Trophoblast cell (in vitro differentiated cells and primary cell): ENCODE data around the gene SFXN3.

Experiments
- DNase-seq, 2 donors: peaks; one replicate each; pipeline ENCODE4 v3.0.0-alpha.2; 2016
- H2AFZ ChIP-seq: 2 replicates; pipeline ENCODE4 v1.6.1; 2013; ENCODE audit warnings: low read length, moderate library complexity, mild to moderate bottlenecking; ENCODE audit not compliant: insufficient read depth, poor library complexity
- H2AK5ac ChIP-seq: 2 replicates; pipeline ENCODE4 v1.6.1; 2013; ENCODE audit warnings: mild to moderate bottlenecking, low read length
- H2BK120ac ChIP-seq: 2 replicates; pipeline ENCODE4 v1.6.1; 2013; ENCODE audit warnings: low read length, mild to moderate bottlenecking, moderate library complexity; ENCODE audit not compliant: insufficient read depth, poor library complexity
- H2BK12ac ChIP-seq: 2 replicates; pipeline ENCODE4 v1.6.1; 2013; ENCODE audit warnings: mild to moderate bottlenecking, low read length, moderate library complexity
- H2BK5ac ChIP-seq: 2 replicates; pipeline ENCODE4 v1.6.1; 2013; ENCODE audit warnings: low read length, low read depth, moderate library complexity, mild to moderate bottlenecking; ENCODE audit not compliant: poor library complexity
- H3K14ac ChIP-seq: 2 replicates; pipeline ENCODE4 v1.6.1; 2013; ENCODE audit warnings: mild to moderate bottlenecking, low read length
- H3K18ac ChIP-seq: 2 replicates; pipeline ENCODE4 v1.6.1; 2013; ENCODE audit warnings: mild to moderate bottlenecking, low read length
- H3K23ac ChIP-seq: 2 replicates; pipeline ENCODE4 v1.6.1; 2013; ENCODE audit warnings: low read length
- H3K27ac ChIP-seq: 2 replicates; pipeline ENCODE4 v1.5.1; 2013; ENCODE audit warnings: low read depth, mild to moderate bottlenecking, inconsistent platforms, low read length, moderate library complexity
- H3K27me3 ChIP-seq: 2 replicates; pipeline ENCODE4 v1.6.1; 2013; ENCODE audit warnings: inconsistent platforms, mild to moderate bottlenecking, low read length, moderate library complexity; ENCODE audit not compliant: insufficient read depth
- H3K36me3 ChIP-seq, 2 experiments: 1 replicate in 1 of 2; 2 replicates in 1 of 2; pipeline ENCODE4 v1.6.1; 2013; ENCODE audit warnings: low read length in 2 of 2, mild to moderate bottlenecking in 2 of 2, moderate library complexity in 1 of 2; ENCODE audit not compliant: insufficient read depth in 2 of 2, control insufficient read depth in 1 of 2
- H3K4ac ChIP-seq: 2 replicates; pipeline ENCODE4 v1.6.1; 2013; ENCODE audit warnings: low read depth, mild to moderate bottlenecking, low read length, moderate library complexity
- H3K4me1 ChIP-seq, 2 experiments: 1 replicate in 1 of 2; 2 replicates in 1 of 2; pipeline ENCODE4 v1.6.1; 2013; ENCODE audit warnings: low read length in 2 of 2, mild to moderate bottlenecking in 2 of 2, moderate library complexity in 1 of 2; ENCODE audit not compliant: insufficient read depth in 2 of 2, control insufficient read depth in 1 of 2
- H3K4me2 ChIP-seq: 2 replicates; pipeline ENCODE4 v1.6.1; 2013; ENCODE audit warnings: inconsistent platforms, mild to moderate bottlenecking, low read length, moderate library complexity
- H3K4me3 ChIP-seq: 2 replicates; pipeline ENCODE4 v1.5.1; 2013; ENCODE audit warnings: mild to moderate bottlenecking, low read depth, low read length, inconsistent platforms
- H3K79me1 ChIP-seq: one replicate; pipeline ENCODE4 v1.6.1; 2013; ENCODE audit warnings: low read length
- H3K79me2 ChIP-seq: 2 replicates; pipeline ENCODE4 v1.6.1; 2013; ENCODE audit warnings: low read length, mild to moderate bottlenecking; ENCODE audit not compliant: control insufficient read depth, insufficient read depth, poor library complexity
- H3K9ac ChIP-seq: 2 replicates; pipeline ENCODE4 v1.6.1; 2013; ENCODE audit warnings: mild to moderate bottlenecking, low read length
- H3K9me3 ChIP-seq: 2 replicates; pipeline ENCODE4 v1.6.1; 2013; ENCODE audit warnings: low read depth, mild to moderate bottlenecking, control low read depth, inconsistent platforms, low read length; ENCODE audit not compliant: insufficient read depth
- H4K12ac ChIP-seq: 2 replicates; pipeline ENCODE4 v1.6.1; 2013; ENCODE audit warnings: low read depth, mild to moderate bottlenecking, low read length, moderate library complexity
- H4K8ac ChIP-seq: 2 replicates; pipeline ENCODE4 v1.6.1; 2013; ENCODE audit warnings: low read depth, mild to moderate bottlenecking, low read length, moderate library complexity
- H4K91ac ChIP-seq: one replicate; pipeline ENCODE4 v1.6.1; 2013; ENCODE audit warnings: low read depth, mild to moderate bottlenecking, low read length, moderate library complexity
- WGBS: extraction: QIAGEN DNeasy Blood & Tissue Kit; methylation state at CpG from one replicate; pipeline ENCODE4 v1.1.7; 2013; ENCODE audit warnings: missing lambda C conversion rate; ENCODE audit not compliant: insufficient read length, insufficient coverage; ENCODE audit errors: extremely low coverage; 5-methylcytosine and 5-hydroxymethylcytosine counted together

The SFXN3 gene

GRCh38 chr10:101008823-101009423 is 22.1 kb upstream of the SFXN3 start:
- no peak overlapping the region for H3K4me2 ChIP-seq
- no peak for DNase-seq
- H3K27ac ChIP-seq, result no peak overlapping the region
- no peak overlapping the region for H3K4ac ChIP-seq
- no peak overlapping the region for H3K18ac ChIP-seq
- no peak overlapping the region for H2AFZ ChIP-seq
- H3K9me3 ChIP-seq, result no peaks in the 10 kb centered on the region
- H3K9ac ChIP-seq, result no peak overlapping the region
- H3K27me3 ChIP-seq, result no peaks in the 10 kb centered on the region
- no peak overlapping the region for H3K14ac ChIP-seq
- no peak overlapping the region for H2AK5ac ChIP-seq
- no CpG with 5 or more reads among the region's 6 CpGs for WGBS
- H3K23ac ChIP-seq, result no peak overlapping the region
- H4K91ac ChIP-seq, result no peak overlapping the region
- no peak overlapping the region for H2BK5ac ChIP-seq
- no peak overlapping the region for H2BK12ac ChIP-seq
- H4K8ac ChIP-seq, result no peak overlapping the region
- no peak overlapping the region for H3K4me3 ChIP-seq
- no peak overlapping the region for H2BK120ac ChIP-seq
- H3K79me2 ChIP-seq, result no peaks in the 10 kb centered on the region
- no peaks in the 10 kb centered on the region for H3K4me1 ChIP-seq
- H4K12ac ChIP-seq, result no peak overlapping the region
- H3K79me1 ChIP-seq, result no peaks in the 10 kb centered on the region
- H3K36me3 ChIP-seq, result peaks cover 31 to 33% of the 10 kb centered on the region in 2 experiments

GRCh38 chr10:101010329-101010728 is 20.7 kb upstream of the SFXN3 start:
- no peak overlapping the region for H3K4ac ChIP-seq
- H3K27ac ChIP-seq, result no peak overlapping the region
- H4K12ac ChIP-seq, result no peak overlapping the region
- H3K9me3 ChIP-seq, result no peaks in the 10 kb centered on the region
- no peak overlapping the region for H2BK120ac ChIP-seq
- H3K4me3 ChIP-seq, result no peak overlapping the region
- H4K8ac ChIP-seq, result no peak overlapping the region
- no peak overlapping the region for H2BK12ac ChIP-seq
- no peaks in the 10 kb centered on the region for H3K27me3 ChIP-seq
- H2AFZ ChIP-seq, result no peak overlapping the region
- H2BK5ac ChIP-seq, result no peak overlapping the region
- H3K14ac ChIP-seq, result no peak overlapping the region
- H3K23ac ChIP-seq, result no peak overlapping the region
- H3K18ac ChIP-seq, result no peak overlapping the region
- WGBS, result no CpG with 5 or more reads among the region's 22 CpGs
- H2AK5ac ChIP-seq, result no peak overlapping the region
- H3K4me1 ChIP-seq, result no peaks in the 10 kb centered on the region
- H3K9ac ChIP-seq, result no peak overlapping the region
- H4K91ac ChIP-seq, result no peak overlapping the region
- H3K4me2 ChIP-seq, result no peak overlapping the region
- H3K36me3 ChIP-seq, result peaks cover 22% of the 10 kb centered on the region in 2 experiments
- H3K79me1 ChIP-seq, result no peaks in the 10 kb centered on the region
- no peak for DNase-seq
- no peaks in the 10 kb centered on the region for H3K79me2 ChIP-seq

DNA sequence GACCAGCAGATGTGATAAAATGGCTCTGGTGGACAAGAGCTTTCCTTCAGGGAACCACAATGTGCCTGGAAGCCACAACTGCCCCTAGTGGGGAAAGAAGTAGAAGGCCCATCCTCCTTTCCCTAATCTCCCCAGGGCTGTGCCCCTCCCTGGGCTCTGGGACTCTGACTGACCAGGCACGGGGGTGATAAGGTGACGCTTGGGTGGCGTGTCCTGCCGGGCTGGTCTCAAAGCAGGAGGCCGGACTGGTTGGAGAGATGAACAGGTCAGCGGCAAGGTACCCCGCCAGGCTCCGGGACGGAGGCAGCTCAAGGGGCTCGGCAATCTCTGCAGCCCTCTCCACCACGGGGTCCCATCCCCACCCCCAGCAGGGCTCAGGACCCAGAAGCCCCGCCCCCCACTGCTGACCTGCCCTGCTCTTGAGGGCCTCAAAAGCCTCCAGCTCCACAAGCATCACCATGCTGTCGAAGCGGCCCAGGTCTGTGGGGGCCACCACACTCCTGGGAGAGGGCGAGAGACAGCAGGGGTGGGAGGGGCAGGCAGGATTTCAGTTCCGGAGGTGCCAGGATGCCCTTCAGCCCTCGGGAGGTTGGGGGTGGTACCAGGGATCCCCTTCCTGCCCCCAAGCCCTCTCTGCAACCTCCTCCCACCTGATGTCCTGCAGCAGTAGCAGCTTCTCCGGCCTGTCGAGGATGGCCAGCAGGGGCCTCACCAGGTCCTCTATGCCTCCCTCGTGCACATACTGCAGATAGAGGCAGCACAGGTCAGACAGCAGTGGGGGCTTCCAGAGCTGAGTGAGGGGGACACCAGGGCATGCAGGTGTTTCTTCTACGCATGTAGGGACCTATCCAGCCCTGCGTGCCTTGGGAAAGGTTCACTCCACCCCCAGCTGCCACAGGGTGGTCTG is 19.3 kb upstream of the SFXN3 start:
- Histone ChIP-seq H3K9ac (no peak overlapping the region), H3K14ac (no peak overlapping the region)
- DNase-seq, result peak in 1 of 2 donors; percentile 47

DNA sequence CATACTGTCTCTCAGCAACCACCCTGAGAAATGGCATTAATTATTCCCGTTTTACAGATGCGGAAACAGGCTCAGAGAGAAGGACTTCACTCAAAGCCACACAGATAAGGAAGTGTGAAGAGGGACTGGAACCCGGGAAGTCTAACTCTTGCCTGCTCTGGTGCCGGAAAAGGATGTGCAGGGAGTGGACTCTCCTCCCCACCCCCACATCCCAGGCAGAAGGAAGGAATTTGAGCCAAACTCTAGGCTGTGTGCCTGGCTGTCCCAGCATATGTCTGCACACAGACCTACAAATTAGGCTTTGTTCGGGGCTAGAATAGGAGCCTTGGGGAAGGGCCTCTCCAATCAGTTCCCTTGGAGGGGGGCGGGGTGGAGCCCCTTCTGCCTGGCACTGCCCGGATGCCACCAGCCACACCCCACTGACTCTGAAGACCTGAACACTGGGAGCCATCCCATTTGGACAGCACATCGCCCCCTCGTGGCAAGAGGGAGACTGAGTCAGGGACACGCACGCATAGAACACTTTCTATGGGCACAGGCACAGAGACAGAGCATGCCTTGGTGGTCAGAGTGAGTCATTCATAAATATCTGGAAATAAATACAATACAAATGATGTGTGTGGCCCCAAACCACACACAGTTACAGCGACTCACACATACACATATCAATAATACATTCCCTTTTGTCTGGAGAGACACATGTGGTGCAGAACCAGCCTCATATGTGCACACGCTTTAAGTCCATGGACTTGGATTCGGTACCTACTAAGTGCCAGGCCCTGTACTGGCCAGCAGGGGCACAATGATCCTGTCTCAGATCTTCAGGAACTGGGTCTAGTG is 18.3 kb upstream of the SFXN3 start:
- H2BK12ac ChIP-seq, result no peak overlapping the region
- H3K4ac ChIP-seq, result no peak overlapping the region
- H3K4me3 ChIP-seq, result no peak overlapping the region
- H3K4me1 ChIP-seq, result no peaks in the 10 kb centered on the region
- H3K14ac ChIP-seq, result no peak overlapping the region
- peak; percentile 77 to 89 for DNase-seq
- no peaks in the 10 kb centered on the region for H3K9me3 ChIP-seq
- H3K23ac ChIP-seq, result no peak overlapping the region
- H2AFZ ChIP-seq, result no peak overlapping the region
- H2AK5ac ChIP-seq, result no peak overlapping the region
- no peak overlapping the region for H3K4me2 ChIP-seq
- peaks cover 9% of the 10 kb centered on the region for H3K27me3 ChIP-seq
- H4K91ac ChIP-seq, result no peak overlapping the region
- no CpG with 5 or more reads among the region's 14 CpGs for WGBS
- H4K8ac ChIP-seq, result no peak overlapping the region
- no peak overlapping the region for H4K12ac ChIP-seq
- H2BK120ac ChIP-seq, result no peak overlapping the region
- H3K18ac ChIP-seq, result no peak overlapping the region
- H3K79me2 ChIP-seq, result no peaks in the 10 kb centered on the region
- H3K79me1 ChIP-seq, result no peaks in the 10 kb centered on the region
- H2BK5ac ChIP-seq, result no peak overlapping the region
- H3K9ac ChIP-seq, result no peak overlapping the region
- no peaks in the 10 kb centered on the region for H3K36me3 ChIP-seq
- H3K27ac ChIP-seq, result no peak overlapping the region

More for the DNA sequence above, 19.3 kb upstream of the SFXN3 start:
- Histone ChIP-seq H3K4me2 (no peak overlapping the region), H3K4me3 (no peak overlapping the region), H3K79me2 (no peaks in the 10 kb centered on the region), H3K27me3 (peaks cover 2% of the 10 kb centered on the region), H3K79me1 (no peaks in the 10 kb centered on the region), H2BK12ac (no peak overlapping the region), H2AK5ac (no peak overlapping the region), H4K8ac (no peak overlapping the region), H3K4ac (no peak overlapping the region), H3K27ac (no peak overlapping the region), H3K23ac (no peak overlapping the region), H4K12ac (no peak overlapping the region), H3K36me3 (peaks cover 7 to 8% of the 10 kb centered on the region in 2 experiments), H2AFZ (no peak overlapping the region), H4K91ac (no peak overlapping the region), H2BK120ac (no peak overlapping the region), H3K4me1 (no peaks in the 10 kb centered on the region), H2BK5ac (no peak overlapping the region), H3K18ac (no peak overlapping the region), H3K9me3 (no peaks in the 10 kb centered on the region)
- WGBS, result no CpG with 5 or more reads among the region's 22 CpGs
